GM12874 (cell line): Measurements from ENCODE around the gene C4orf50.

Source experiments
- TF ChIP-seq, protein P1 (sequence below): IDR thresholded peaks from 2 replicates; pipeline ENCODE4 v1.5.1; 2011; ENCODE audit warnings: low read depth, mild to moderate bottlenecking, control low read depth, low read length, moderate library complexity; ENCODE audit not compliant: insufficient read depth

C4orf50 gene

DNA sequence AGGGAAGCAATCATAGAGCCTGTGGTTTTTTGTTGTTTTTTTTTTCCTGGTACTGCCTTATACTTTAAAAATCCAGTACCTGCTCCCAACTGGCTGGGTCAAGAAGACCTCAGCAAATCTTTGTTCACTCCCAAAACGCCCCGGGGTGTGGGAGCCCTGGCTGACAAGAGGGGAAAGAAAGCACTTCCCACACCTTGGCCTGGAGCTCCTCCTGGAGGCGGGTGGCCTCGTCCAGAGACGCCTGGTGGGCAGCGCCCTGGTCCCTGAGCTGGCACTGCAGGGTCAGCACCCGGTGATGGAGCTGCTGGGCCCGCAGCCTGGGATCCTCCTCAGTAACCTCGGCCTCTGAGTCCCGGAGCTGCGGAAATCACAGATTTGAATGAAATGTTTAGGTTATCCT, 38.2 kb downstream of the C4orf50 start:
- TF ChIP-seq, protein P1, sequence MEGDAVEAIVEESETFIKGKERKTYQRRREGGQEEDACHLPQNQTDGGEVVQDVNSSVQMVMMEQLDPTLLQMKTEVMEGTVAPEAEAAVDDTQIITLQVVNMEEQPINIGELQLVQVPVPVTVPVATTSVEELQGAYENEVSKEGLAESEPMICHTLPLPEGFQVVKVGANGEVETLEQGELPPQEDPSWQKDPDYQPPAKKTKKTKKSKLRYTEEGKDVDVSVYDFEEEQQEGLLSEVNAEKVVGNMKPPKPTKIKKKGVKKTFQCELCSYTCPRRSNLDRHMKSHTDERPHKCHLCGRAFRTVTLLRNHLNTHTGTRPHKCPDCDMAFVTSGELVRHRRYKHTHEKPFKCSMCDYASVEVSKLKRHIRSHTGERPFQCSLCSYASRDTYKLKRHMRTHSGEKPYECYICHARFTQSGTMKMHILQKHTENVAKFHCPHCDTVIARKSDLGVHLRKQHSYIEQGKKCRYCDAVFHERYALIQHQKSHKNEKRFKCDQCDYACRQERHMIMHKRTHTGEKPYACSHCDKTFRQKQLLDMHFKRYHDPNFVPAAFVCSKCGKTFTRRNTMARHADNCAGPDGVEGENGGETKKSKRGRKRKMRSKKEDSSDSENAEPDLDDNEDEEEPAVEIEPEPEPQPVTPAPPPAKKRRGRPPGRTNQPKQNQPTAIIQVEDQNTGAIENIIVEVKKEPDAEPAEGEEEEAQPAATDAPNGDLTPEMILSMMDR = 0 out of 2 replicates have a peak, but pooled peaks have one; percentile 9

GRCh38 chr4:5976921-5977320, 41.3 kb downstream of the C4orf50 start:
- TF ChIP-seq, protein P1 = no peak

- TF ChIP-seq, protein P1 = no peak
Measured at GRCh38 chr4:5976431-5976830, 41.8 kb downstream of the C4orf50 start.

DNA sequence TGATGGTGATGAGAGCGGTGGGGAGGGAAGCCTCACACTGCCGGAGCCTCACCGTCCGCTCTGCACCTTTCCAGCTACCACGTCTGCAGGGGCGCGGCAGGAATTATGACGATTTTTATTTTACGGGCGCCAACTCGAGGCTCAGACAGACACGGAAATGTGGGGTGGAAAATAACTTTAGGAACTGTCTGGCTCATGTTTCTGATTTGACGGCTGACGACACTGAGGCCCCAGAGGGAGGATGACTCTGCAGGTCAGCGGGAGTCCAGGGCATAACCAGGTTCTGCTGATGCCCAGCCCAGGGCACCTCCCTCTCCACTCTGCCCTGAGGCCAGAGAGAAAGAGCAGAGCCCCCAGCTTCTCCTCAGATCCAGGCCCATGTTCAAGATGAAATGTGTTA, 43.9 kb downstream of the C4orf50 start:
- TF ChIP-seq, protein P1 = no peak

DNA sequence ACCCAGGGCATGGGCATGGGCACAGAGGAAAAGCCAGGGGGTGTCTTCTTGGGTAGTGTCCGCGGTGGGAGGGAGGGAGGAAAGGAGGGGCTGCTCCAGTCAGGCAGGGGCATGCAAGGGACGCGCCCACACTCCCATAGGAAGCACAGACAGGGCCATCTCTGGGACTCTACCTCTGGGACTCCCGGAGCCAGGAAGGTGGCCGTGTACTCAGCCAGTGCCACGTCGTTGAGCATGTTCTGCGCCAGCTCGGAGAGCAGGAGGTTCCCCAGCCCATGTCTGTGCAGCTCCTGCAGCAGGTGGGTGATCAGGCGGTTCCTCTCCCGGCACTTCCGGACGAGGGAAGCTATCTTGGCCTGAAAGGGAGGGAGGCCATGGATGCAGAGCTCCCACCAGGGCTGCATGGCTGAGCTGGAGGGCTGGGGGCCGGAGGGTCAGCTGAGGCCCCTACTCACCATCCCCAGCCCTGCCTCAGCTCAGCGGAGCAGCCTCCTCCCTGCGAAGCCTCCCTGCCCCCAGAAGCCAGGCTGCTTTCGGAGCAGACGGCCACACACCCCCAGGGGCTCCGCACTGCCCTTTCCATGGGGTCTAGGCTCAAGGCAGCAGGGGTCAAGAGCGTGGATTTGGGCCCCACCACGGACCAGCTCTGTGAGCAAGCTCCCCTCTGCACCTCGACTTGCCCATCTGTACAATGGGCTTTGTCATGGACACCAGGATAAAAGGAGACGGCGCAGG, 44.6 kb downstream of the C4orf50 start:
- TF ChIP-seq, protein P1 = no peak

DNA sequence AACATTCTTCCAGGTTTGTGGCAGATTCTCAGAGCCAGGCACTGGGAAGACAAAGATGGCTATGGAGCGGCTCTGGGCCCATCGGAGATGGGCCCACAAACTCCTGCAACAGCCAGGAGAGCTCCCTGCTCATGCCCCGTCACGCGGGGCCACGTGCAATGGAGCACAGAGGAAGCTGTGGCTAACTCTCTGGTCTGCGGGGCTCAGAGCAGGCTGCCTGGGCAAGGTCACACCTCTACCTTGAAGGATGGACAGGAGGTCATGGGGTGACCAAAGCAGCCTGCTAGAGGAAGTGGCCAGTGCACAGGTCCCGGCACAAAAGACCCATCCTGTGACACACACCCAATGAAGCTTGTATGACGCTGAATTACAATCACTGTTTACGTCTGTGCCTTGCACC, 45.2 kb downstream of the C4orf50 start:
- TF ChIP-seq, protein P1 = no peak

GRCh38 chr4:5972571-5972970, 45.7 kb downstream of the C4orf50 start:
- TF ChIP-seq, protein P1 = no peak
